Stimulated activated CD8-positive, alpha-beta memory T cell treated with anti-CD3 and anti-CD28 coated beads, Interleukin-7, amount 100 ng/mL, for 4 hours (primary cell): ENCODE results near the gene SYCE3.

ENCODE experiments used
- DNase-seq, 2 donors: peaks; one replicate each; pipeline ENCODE4 v3.0.0-alpha.2; 2020; ENCODE audit warnings: low read depth in 2 of 2

The SYCE3 gene

GRCh38 chr22:50531546-50531961, 31.2 kb downstream of the SYCE3 start:
- DNase-seq = peak; percentile 56 to 68

GRCh38 chr22:50530877-50531545, 31.7 kb downstream of the SYCE3 start:
- peak; percentile 74 to 79 for DNase-seq

GRCh38 chr22:50530580-50530876, 32.2 kb downstream of the SYCE3 start:
- DNase-seq = no peak

- peak; percentile 39 to 70 for DNase-seq
Observed at GRCh38 chr22:50529897-50530579, 32.7 kb downstream of the SYCE3 start, which contains the start of gene TYMP. TYMP (minus strand) TSS chr22:50530012; CDS start chr22:50529709, 303 bp downstream.

- DNase-seq = no peak
Observed at GRCh38 chr22:50529416-50529896, 33.3 kb downstream of the SYCE3 start.

GRCh38 chr22:50528682-50529415, 33.9 kb downstream of the SYCE3 start:
- DNase-seq = no peak

- DNase-seq = no peak
Observed at GRCh38 chr22:50527921-50528681, 34.6 kb downstream of the SYCE3 start.

- DNase-seq = no peak
Observed at GRCh38 chr22:50526834-50527801, 35.6 kb downstream of the SYCE3 start.

- peak; percentile 72 to 79 for DNase-seq
Observed at GRCh38 chr22:50526108-50526833, 36.4 kb downstream of the SYCE3 start.

GRCh38 chr22:50525858-50526107, 36.9 kb downstream of the SYCE3 start:
- no peak for DNase-seq

GRCh38 chr22:50525104-50525857, 37.4 kb downstream of the SYCE3 start, which contains the start of gene SCO2:
SCO2 (minus strand) TSS chr22:50525598; CDS start chr22:50524411, 1,187 bp downstream.
- DNase-seq = peak; percentile 95 to 98

GRCh38 chr22:50524676-50525103, 38.0 kb downstream of the SYCE3 start:
- DNase-seq = no peak

GRCh38 chr22:50523806-50524675, 38.7 kb downstream of the SYCE3 start:
- no peak for DNase-seq

GRCh38 chr22:50523458-50523805, 39.3 kb downstream of the SYCE3 start:
- no peak for DNase-seq

- DNase-seq = no peak
Observed at GRCh38 chr22:50522806-50523438, 39.8 kb downstream of the SYCE3 start.

GRCh38 chr22:50522208-50522805, 40.4 kb downstream of the SYCE3 start:
- DNase-seq = no peak

- DNase-seq = no peak
Observed at GRCh38 chr22:50521710-50522109, 41.0 kb downstream of the SYCE3 start.
